ENCODE data around the gene NFKB2.
A peak's percentile ranks its signal among the peaks of the same experiment; 100 is the strongest.

Gene NFKB2

DNA sequence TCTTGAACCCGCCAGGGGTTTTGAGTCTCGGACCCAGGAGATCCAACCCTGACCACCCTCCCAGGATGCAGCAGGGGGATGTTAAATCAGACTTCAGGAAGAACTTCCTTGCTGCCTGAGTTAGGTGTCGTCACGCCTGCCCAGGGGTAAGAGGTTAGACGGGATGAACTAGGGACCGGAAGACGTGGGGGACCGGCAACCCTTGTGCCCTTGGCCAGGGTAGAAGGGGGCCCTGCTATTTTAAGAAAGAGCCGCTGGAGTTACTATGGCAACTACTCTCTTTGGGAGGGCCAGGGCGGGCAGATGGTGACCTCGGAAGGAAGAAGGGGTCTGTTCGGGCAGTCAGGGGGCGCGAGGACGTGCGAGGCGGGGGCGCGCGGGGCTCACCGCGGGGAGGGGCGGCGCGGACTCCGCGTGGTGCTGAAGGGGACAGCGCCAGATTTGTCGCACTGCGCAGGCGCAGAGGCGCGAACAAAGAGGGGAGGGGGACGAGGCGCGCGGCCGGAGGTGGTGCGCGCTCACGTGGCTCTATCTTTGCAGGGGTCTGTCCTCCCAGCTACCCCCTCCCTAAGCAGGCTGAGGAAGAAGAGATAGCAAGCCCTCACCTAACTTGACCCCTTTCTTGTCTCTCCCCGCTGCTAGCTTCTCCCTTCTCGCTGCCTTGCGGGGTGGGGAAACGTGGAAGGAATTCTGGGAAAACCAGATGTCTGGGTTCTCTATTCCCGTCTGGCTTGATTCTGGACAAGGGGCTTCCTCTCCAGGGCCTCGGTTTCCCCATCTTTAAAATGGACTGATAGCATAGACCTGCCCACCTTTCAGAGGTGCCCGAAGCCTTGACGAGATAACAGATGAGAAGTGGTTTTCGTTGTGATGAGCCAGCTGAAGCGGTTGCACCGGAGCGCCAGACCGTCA, 24.0 kb downstream of the NFKB2 start:
- H3K27ac ChIP-seq (replicated peaks) = no peak overlapping the region

DNA sequence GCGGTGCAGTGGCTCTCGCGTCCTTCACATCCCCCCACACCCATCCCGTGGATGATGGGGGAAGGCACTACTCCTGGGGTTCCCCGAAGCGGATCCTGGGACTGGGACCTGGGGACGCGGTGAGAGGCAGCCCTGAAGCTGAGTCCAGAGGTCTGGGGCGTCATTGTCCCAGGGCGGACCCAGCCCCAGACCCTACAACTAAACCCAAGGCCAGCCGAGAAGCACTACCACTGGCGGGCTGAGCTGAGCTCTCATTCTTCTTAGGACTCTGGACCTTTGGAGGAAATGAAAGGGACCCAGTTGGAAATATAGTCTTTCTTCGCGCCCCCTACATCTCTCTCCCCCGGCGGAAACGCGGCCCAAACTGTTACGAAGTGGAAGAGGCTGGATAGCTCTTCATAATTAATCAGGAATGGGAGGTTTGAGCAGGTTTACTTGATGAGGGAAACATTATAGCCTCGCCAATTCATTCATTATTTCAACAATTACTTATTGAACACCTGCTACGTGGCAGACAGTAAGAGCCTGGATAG, 24.7 kb downstream of the NFKB2 start:
- no peak for TF ChIP-seq GABPA (IDR thresholded peaks at IDR 0.05; ENCODE audit: low read depth)
- TF ChIP-seq, protein P1, sequence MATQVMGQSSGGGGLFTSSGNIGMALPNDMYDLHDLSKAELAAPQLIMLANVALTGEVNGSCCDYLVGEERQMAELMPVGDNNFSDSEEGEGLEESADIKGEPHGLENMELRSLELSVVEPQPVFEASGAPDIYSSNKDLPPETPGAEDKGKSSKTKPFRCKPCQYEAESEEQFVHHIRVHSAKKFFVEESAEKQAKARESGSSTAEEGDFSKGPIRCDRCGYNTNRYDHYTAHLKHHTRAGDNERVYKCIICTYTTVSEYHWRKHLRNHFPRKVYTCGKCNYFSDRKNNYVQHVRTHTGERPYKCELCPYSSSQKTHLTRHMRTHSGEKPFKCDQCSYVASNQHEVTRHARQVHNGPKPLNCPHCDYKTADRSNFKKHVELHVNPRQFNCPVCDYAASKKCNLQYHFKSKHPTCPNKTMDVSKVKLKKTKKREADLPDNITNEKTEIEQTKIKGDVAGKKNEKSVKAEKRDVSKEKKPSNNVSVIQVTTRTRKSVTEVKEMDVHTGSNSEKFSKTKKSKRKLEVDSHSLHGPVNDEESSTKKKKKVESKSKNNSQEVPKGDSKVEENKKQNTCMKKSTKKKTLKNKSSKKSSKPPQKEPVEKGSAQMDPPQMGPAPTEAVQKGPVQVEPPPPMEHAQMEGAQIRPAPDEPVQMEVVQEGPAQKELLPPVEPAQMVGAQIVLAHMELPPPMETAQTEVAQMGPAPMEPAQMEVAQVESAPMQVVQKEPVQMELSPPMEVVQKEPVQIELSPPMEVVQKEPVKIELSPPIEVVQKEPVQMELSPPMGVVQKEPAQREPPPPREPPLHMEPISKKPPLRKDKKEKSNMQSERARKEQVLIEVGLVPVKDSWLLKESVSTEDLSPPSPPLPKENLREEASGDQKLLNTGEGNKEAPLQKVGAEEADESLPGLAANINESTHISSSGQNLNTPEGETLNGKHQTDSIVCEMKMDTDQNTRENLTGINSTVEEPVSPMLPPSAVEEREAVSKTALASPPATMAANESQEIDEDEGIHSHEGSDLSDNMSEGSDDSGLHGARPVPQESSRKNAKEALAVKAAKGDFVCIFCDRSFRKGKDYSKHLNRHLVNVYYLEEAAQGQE (IDR thresholded peaks at IDR 0.05; ENCODE audit: insufficient replicate concordance, low read depth) = peak; percentile 81
- peak overlapping the region; percentile 99 for H3K4me3 ChIP-seq (replicated peaks; ENCODE audit: insufficient read depth, low read length)
- DNase-seq (ENCODE audit: low read depth in 1 of 2, low spot score in 1 of 2) = no peak
- peak overlapping the region; percentile 82 for H3K27ac ChIP-seq (replicated peaks)
- peaks cover 8% of the 10 kb centered on the region for H3K27me3 ChIP-seq (ENCODE audit: insufficient read depth, poor library complexity, severe bottlenecking)

More for the DNA sequence above, 24.0 kb downstream of the NFKB2 start:
- peak in 1 of 2 experiments; percentile 41 for DNase-seq (ENCODE audit: low read depth in 1 of 2, low spot score in 1 of 2)
- TF ChIP-seq, protein P2, sequence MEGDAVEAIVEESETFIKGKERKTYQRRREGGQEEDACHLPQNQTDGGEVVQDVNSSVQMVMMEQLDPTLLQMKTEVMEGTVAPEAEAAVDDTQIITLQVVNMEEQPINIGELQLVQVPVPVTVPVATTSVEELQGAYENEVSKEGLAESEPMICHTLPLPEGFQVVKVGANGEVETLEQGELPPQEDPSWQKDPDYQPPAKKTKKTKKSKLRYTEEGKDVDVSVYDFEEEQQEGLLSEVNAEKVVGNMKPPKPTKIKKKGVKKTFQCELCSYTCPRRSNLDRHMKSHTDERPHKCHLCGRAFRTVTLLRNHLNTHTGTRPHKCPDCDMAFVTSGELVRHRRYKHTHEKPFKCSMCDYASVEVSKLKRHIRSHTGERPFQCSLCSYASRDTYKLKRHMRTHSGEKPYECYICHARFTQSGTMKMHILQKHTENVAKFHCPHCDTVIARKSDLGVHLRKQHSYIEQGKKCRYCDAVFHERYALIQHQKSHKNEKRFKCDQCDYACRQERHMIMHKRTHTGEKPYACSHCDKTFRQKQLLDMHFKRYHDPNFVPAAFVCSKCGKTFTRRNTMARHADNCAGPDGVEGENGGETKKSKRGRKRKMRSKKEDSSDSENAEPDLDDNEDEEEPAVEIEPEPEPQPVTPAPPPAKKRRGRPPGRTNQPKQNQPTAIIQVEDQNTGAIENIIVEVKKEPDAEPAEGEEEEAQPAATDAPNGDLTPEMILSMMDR (IDR thresholded peaks at IDR 0.05; ENCODE audit: insufficient read depth, low read length) = no peak
- TF ChIP-seq, protein P1 (IDR thresholded peaks at IDR 0.05; ENCODE audit: insufficient replicate concordance, low read depth) = peak; percentile 96
- H3K27me3 ChIP-seq (ENCODE audit: insufficient read depth, poor library complexity, severe bottlenecking) = peaks cover 8% of the 10 kb centered on the region
- H3K4me3 ChIP-seq (replicated peaks; ENCODE audit: insufficient read depth, low read length) = peak overlapping the region; percentile 99

- Histone ChIP-seq H3K4me3 (replicated peaks; ENCODE audit: insufficient read depth, low read length) (peak within 1 kb of the TSS; percentile 99), H3K27me3 (ENCODE audit: insufficient read depth, poor library complexity, severe bottlenecking) (peaks cover 8% of the 10 kb centered on the region), H3K27ac (replicated peaks) (peak within 1 kb of the TSS; percentile 82)
- TF ChIP-seq, protein P1 (IDR thresholded peaks at IDR 0.05; ENCODE audit: insufficient replicate concordance, low read depth) = peak; percentile 51
- TF ChIP-seq GABPA (IDR thresholded peaks at IDR 0.05; ENCODE audit: low read depth) = peak; percentile 89
- peak; percentile 28; the same call in 1 of the 2 replicates for TF ChIP-seq SPI1 (IDR thresholded peaks at IDR 0.05; ENCODE audit: borderline replicate concordance, low read depth)
- TF ChIP-seq, protein P2 (IDR thresholded peaks at IDR 0.05; ENCODE audit: insufficient read depth, low read length) = no peak
- TF ChIP-seq POLR2AphosphoS5 (IDR thresholded peaks at IDR 0.05; ENCODE audit: low read depth) = no peak
- DNase-seq (ENCODE audit: low read depth in 1 of 2, low spot score in 1 of 2) = peak; percentile 95 to 99
Observed at GRCh38 chr10:102420714-102421506, 25.4 kb downstream of the NFKB2 start, which contains the start of gene FBXL15. FBXL15 (plus strand) TSS chr10:102420836; CDS start chr10:102421130, 294 bp downstream.

Data from HL-60 (cell line).